Umbilical cord (tissue), 2 donors: ENCODE measurements around the gene GATAD2B. TPM values are rescaled to one million over a fixed set of nuclear protein-coding genes. Genes with fewer than 3 reads are reported as not detected.

Experiments used
- DNase-seq: peaks from one replicate; pipeline ENCODE4 v3.0.0-alpha.2; 2015; ENCODE audit warnings: low spot score
- total RNA-seq: library from RNA; depleted of rRNA; stranded (reverse); fragments of >200 nt; gene quantifications from one replicate; pipeline ENCODE4 v1.2.3, GENCODE V29; 2014; ENCODE audit warnings: low replicate concordance; ENCODE audit not compliant: insufficient read depth

GATAD2B gene
- total RNA-seq: 12.8 TPM

GRCh38 chr1:153922972-153923925, at the start of gene GATAD2B:
GATAD2B (minus strand) TSS chr1:153922972; CDS start chr1:153828347, 94,625 bp downstream.
- peak; percentile 100 for DNase-seq

DNA sequence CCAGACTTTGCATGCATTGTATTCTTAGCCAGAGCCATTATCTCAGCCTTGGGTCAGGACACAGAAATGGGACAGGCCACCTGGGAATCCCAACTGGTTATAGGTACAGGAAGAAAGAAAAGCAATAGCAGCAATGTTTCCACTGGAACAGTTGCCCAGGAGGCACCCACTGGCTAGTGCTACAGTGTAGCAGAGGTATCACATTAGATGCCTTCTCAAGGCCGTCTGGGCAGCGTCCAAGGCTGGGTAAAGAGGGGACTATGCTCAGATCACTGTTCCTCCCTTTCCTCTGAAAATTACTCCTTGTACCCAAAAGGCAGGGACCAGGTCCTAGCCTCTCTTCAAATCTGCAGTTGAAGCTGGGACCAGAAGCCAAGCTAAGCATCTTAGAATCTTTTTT, 47.6 kb upstream of the GATAD2B start:
- DNase-seq: no peak

DNA sequence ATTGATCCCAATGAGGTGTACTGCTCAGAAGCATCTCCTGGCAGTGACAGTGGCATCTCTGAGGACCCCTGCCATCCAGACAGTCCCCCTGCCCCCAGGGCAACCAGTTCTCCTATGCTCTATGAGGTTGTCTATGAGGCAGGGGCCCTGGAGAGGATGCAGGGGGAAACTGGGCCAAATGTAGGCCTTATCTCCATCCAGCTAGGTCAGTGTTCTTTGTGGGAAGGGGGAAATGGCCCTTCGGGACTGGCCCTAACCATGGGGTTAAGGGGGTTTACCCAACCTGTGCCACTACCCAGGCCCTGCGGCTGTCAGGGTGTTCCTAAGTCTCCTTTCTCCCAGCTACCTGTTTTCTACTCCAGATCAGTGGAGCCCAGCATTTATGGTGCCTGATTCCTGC, 46.2 kb upstream of the GATAD2B start:
- no peak for DNase-seq

DNA sequence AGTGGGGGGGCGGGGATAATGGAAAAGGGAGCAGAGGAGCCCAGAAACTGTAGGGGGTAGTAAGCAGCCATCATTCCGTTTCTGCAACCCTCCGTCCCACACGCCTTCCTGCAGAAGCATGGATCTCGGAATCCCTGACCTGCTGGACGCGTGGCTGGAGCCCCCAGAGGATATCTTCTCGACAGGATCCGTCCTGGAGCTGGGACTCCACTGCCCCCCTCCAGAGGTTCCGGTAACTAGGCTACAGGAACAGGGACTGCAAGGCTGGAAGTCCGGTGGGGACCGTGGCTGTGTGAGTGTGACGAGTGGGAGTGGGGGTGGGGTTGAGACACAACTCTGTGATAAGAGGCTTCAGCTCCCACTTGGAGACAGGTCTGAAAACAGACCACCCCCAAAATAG, 45.6 kb upstream of the GATAD2B start:
- DNase-seq: no peak

GRCh38 chr1:153968000-153968363, 45.2 kb upstream of the GATAD2B start:
- no peak for DNase-seq

GRCh38 chr1:153967107-153967999, 44.6 kb upstream of the GATAD2B start, which contains the start of gene CREB3L4:
CREB3L4 (plus strand) TSS chr1:153967902; CDS start chr1:153968526, 624 bp downstream.
- DNase-seq: peak; percentile 99

DNA sequence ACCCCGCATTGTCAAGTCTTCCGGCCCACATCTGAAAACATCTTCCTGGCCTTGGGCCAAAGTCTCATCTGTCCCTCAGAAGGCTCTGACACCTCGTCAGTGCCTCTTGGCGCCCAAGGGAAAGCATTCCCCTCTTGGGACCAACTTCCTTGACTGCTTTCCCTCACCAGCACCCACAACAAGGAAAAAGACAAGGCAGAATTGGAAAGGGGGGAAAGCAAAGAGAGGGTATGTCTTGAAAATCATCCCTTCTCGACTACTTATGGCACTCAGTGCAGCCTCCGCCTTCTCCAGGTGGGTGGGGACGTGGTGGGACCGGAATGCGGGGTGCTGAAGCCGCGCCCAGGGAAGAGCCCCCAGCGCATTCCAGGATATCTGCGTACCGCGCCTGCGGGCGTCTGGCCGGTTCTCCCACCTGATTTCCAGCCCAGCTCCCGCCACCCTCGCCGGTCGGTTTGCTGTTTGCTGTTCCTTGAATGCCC, 41.1 kb upstream of the GATAD2B start:
- DNase-seq: peak; percentile 72

GRCh38 chr1:153963030-153963849, 40.5 kb upstream of the GATAD2B start, which contains the start of gene SLC39A1:
SLC39A1 (minus strand) TSS chr1:153963537; CDS start chr1:153962715, 822 bp downstream.
- DNase-seq: peak; percentile 99

GRCh38 chr1:153962088-153963029, 39.6 kb upstream of the GATAD2B start:
- DNase-seq: peak; percentile 42

- no peak for DNase-seq
These were observed 38.6 kb upstream of the GATAD2B start for GRCh38 chr1:153961421-153961820.

GRCh38 chr1:153960206-153960605, 37.4 kb upstream of the GATAD2B start:
- no peak for DNase-seq

- no peak for DNase-seq
These were observed 36.7 kb upstream of the GATAD2B start for GRCh38 chr1:153959454-153959853.

DNA sequence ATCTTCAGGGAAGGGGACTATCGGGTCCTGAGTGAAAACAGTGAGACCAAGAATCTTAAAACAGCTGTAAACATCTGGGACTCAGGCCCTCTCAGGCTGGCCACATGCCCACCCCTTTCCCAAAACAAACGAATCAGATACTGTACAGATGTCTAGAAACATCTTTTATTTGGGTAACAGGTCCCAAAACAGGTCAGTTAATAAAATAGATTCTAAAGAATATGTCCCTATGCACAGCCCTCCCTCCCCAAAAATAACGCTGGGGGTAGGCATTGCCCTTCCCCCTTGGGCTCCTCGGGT, 36.1 kb upstream of the GATAD2B start:
- DNase-seq: no peak

DNA sequence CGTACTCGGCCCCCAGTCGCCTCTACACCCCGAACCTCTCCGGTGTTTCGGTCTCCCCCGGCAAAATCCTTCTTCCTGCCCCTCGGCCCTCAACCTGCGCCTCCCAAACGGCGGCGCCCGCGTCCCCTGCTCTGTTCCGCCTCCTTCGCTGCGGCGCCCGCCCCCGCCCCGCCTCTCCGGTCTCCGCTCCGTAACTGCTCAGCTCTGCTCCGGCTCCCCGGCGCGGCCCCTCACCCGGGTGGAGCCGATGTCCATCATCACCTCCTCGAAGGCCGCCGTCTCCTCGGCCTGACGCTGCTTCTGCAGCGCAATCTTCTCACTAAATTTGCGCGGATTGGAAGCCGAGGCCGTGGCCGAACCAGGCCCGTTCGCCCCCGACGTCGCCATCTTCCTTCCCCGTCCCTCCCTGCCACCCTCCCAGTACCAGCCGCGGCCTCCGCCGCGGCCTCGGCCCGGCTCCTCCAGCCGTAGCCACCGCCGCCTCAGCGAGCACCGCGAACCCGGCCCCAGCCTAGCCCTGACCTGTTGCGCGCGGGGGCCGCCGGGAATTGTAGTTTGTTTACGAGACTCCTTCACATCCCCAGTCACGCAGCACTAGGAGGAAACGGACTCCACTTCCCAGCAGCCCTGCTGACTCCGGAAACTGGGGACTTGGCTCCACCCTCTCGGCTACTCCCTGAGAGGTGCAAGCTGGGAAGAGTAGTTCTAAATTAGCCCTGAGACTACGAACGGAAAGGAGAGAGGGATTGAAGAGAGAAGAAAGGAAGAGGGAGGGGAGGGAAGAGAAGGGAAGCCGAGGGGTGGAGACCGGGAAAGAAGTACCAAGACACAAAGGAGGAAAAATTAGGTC, 35.6 kb upstream of the GATAD2B start, which contains the start of gene CRTC2:
TSS of gene CRTC2 (minus strand) at position 502 of the 850 bp plus-strand sequence. CDS start at position 387, 115 bp downstream.
- DNase-seq: peak; percentile 100

GRCh38 chr1:153957744-153958110, 35.0 kb upstream of the GATAD2B start:
- no peak for DNase-seq

GRCh38 chr1:153956997-153957715, 34.4 kb upstream of the GATAD2B start:
- no peak for DNase-seq

DNA sequence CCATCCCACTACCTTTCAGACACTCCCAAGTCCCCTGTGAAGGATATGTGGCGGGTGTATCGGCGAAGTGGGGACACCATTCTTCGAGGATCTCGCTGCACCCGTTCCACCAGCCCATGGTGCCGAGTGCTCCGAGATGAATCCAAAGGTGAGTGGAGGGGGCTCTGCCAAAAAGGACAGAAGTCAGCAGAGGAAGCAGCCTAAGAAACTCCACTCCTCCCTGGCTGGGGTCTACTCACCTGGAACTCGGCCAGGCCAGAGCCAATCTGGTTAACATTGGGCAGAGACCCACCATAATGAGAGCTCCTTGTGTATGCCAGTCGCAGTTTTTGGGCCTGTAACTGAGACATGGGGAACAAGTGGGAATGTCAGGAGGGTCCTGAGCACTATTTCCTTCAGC, 32.1 kb upstream of the GATAD2B start:
- DNase-seq: no peak

- no peak for DNase-seq
These were observed 31.1 kb upstream of the GATAD2B start for GRCh38 chr1:153953859-153954365.
